Measurements from ENCODE around the gene SAMD14. TPM values are rescaled to one million over a fixed set of nuclear protein-coding genes. Genes with fewer than 3 reads are reported as not detected.

The SAMD14 gene
- total RNA-seq = 1 to 10 TPM; 1.1 to 1.3 TPM

- Mint-ChIP-seq H3K27ac (no peak within 1 kb of the TSS), H3K4me1 (ENCODE audit: low read depth) (peaks cover 24% of the 10 kb centered on the region), H3K4me3 (peak within 1 kb of the TSS; percentile 67), H3K9me3 (no peaks in the 10 kb centered on the region), H3K36me3 (ENCODE audit: low read depth) (peaks cover 9% of the 10 kb centered on the region), H3K27me3 (ENCODE audit: low read depth) (peaks cover 17% of the 10 kb centered on the region)
- intact Hi-C loops (cut with micrococcal nuclease) = loop anchor here (2.0 kb wide), 1 partner anchor 15 kb away; no protein-coding TSS in a partner anchor
- DNase-seq = peak; percentile 58
- CTCF ChIA-PET = interaction anchor here (1.1 to 3.1 kb wide), 7 partner anchors 9 to 36 kb away, joined by 3 to 8 read pairs (median 4); partner anchors contain the start of gene PDK2
These were observed at the start of gene SAMD14 for GRCh38 chr17:50129728-50130558. SAMD14 (minus strand) TSS chr17:50130160; CDS start chr17:50124959, 5,201 bp downstream.

DNA sequence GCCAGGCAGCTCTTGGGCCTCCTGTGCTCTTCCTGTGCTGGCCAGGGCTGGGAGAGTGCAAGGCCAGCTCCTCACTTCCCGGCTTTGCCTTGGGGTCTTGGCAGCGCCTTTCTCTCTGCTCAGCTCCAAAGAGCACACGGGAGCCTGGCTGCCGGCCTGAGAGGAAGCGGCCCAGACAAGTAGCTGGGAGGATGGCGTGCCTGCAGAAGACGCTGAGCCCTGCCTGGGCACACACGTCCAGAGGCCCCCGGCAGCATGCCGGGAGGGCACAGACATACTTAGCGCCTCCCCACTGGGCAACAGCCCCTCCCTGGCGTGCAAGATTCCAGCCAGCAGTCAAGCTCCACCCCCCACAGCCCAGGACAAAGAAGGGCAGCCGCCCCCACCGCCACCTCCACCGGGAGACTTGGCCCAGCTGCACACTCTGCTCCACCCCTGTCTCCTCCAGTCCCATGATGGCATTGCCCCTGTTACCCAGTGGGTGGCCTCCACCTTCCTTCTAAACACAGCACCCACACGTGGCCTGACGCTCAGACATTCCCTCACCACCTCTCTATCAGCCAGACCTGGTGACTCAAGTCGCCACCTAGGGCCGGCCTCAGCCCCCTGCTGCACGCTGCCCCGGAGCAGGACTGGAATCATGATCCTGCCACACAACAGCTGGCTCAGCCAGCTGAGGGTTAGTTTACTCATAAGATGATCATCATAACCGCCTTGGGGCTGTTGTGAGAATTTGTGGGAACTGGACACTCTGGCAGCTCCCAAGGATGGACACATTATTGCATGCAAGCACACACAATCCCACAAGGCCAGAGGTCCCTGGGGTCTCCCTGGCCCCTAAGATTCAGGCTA is 48.2 kb upstream of the SAMD14 start:
- CTCF ChIA-PET = interaction anchor here (0.6 to 3.6 kb wide), 14 partner anchors 8 to 143 kb away, joined by 3 to 25 read pairs (median 5); partner anchors contain the start of gene COL1A1
- Mint-ChIP-seq H3K27me3 (ENCODE audit: low read depth) (no peaks in the 10 kb centered on the region), H3K4me1 (ENCODE audit: low read depth) (peaks cover 15% of the 10 kb centered on the region), H3K9me3 (no peaks in the 10 kb centered on the region), H3K27ac (no peak overlapping the region), H3K4me3 (peak overlapping the region; percentile 22), H3K36me3 (ENCODE audit: low read depth) (no peaks in the 10 kb centered on the region)
- DNase-seq = peak; percentile 73
- intact Hi-C loops (cut with micrococcal nuclease) = loop anchor here (1.0 to 5.0 kb wide), 3 partner anchors 38 to 84 kb away; no protein-coding TSS in a partner anchor

GRCh38 chr17:50177476-50177875 is 47.5 kb upstream of the SAMD14 start:
- Mint-ChIP-seq H3K27me3 (ENCODE audit: low read depth) (no peaks in the 10 kb centered on the region), H3K4me3 (no peak overlapping the region), H3K9me3 (no peaks in the 10 kb centered on the region), H3K4me1 (ENCODE audit: low read depth) (peaks cover 11% of the 10 kb centered on the region), H3K27ac (no peak overlapping the region), H3K36me3 (ENCODE audit: low read depth) (no peaks in the 10 kb centered on the region)
- no peak for DNase-seq
- CTCF ChIA-PET = interaction anchor here (0.7 to 3.6 kb wide), 10 partner anchors 8 to 90 kb away, joined by 3 to 25 read pairs (median 8); partner anchors contain the start of gene COL1A1
- intact Hi-C loops (cut with micrococcal nuclease) = loop anchor here (5.0 kb wide), 1 partner anchor 60 kb away; no protein-coding TSS in a partner anchor

GRCh38 chr17:50176559-50177357 is 46.8 kb upstream of the SAMD14 start:
- Mint-ChIP-seq H3K9me3 (no peaks in the 10 kb centered on the region), H3K4me1 (ENCODE audit: low read depth) (peaks cover 11% of the 10 kb centered on the region), H3K4me3 (no peak overlapping the region), H3K27ac (no peak overlapping the region), H3K36me3 (ENCODE audit: low read depth) (no peaks in the 10 kb centered on the region), H3K27me3 (ENCODE audit: low read depth) (no peaks in the 10 kb centered on the region)
- CTCF ChIA-PET = interaction anchor here (0.6 to 3.6 kb wide), 8 partner anchors 7 to 198 kb away, joined by 3 to 25 read pairs (median 6); no protein-coding TSS in a partner anchor
- intact Hi-C loops (cut with micrococcal nuclease) = loop anchor here (5.0 kb wide), 1 partner anchor 59 kb away; no protein-coding TSS in a partner anchor
- DNase-seq = no peak

DNA sequence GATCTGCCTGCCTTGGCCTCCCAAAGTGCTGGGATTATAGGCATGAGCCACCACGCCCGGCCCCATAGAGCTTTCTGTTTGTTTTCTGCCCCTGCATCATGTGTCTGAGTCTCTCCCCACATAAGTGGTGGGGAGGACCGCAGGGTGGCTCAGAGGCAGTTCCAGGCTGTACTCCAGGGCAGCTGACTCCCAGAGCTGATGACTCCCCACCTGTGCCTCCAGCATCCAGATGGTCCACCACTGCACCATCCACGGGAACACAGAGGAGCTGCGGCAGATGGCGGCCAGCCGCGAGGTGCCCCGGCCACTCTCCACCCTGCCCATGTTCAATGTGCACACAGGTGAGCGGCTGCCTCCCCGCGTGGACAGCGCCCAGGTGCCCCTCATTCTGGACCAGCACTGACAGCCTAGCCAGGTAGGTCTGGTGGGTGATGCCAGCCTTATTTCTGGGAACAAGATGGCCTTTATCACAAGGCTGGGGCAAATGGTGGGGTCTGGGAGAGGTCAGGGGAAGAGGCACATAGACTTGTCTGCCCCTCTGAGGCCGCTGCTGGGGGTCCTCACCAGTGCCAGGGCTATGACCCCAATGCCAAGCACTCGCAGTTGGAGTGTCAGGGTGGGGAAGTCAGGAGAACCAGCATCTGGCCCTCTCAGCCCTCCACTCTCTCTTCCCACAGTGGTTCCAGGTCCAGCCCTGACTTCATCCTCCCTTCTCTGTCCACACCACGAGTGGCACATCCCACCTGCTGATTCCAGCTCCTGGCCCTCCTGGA is 45.3 kb upstream of the SAMD14 start:
- Mint-ChIP-seq H3K27me3 (ENCODE audit: low read depth) (no peaks in the 10 kb centered on the region), H3K9me3 (no peaks in the 10 kb centered on the region), H3K4me3 (no peak overlapping the region), H3K4me1 (ENCODE audit: low read depth) (peaks cover 11% of the 10 kb centered on the region), H3K27ac (no peak overlapping the region), H3K36me3 (ENCODE audit: low read depth) (no peaks in the 10 kb centered on the region)
- DNase-seq = no peak
- CTCF ChIA-PET = interaction anchor here (0.8 to 1.8 kb wide), 3 partner anchors 38 to 97 kb away, joined by 3 to 7 read pairs (median 5); no protein-coding TSS in a partner anchor
- intact Hi-C loops (cut with micrococcal nuclease) = loop anchor here (5.0 kb wide), 1 partner anchor 58 kb away; no protein-coding TSS in a partner anchor

GRCh38 chr17:50174444-50174843 is 44.5 kb upstream of the SAMD14 start:
- H3K4me1 Mint-ChIP-seq (ENCODE audit: low read depth) = peaks cover 12% of the 10 kb centered on the region
- H3K27me3 Mint-ChIP-seq (ENCODE audit: low read depth) = no peaks in the 10 kb centered on the region

DNA sequence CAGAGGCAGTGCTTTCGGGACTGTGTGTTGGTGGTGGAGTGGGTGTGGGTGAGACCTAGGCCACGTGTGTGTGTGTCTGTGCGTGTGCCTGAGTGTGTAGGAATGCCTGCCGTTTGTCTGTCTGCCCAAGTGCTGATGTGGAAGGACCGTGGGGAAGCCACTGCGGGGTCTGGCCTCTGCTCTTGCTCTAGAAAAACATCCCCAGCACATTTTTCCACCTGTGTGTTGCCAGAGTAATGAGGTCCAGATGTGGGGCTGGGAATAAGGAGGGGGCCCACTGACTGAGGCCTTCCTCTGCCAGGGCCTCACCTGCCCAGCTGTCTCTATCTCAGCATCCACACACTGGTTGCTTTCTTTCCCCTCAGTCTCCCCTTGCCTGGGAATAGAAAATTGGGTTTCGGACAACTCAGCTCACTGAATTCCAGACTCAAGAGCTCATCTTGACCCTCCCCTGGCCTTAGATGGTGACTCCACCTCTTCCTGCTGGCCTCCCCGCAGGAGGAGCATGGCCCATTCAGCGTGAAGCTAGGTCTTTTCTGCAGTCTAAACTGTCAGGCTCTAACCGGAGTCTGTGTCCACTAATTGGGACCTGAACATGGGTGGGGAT is 43.5 kb upstream of the SAMD14 start:
- CTCF ChIA-PET = interaction anchor here (0.7 to 2.6 kb wide), 7 partner anchors 8 to 125 kb away, joined by 3 to 7 read pairs (median 5); partner anchors contain the start of genes COL1A1 and SGCA
- Mint-ChIP-seq H3K4me1 (ENCODE audit: low read depth) (peaks cover 17% of the 10 kb centered on the region), H3K36me3 (ENCODE audit: low read depth) (no peaks in the 10 kb centered on the region), H3K27ac (no peak overlapping the region), H3K4me3 (no peak overlapping the region), H3K27me3 (ENCODE audit: low read depth) (no peaks in the 10 kb centered on the region), H3K9me3 (no peaks in the 10 kb centered on the region)
- intact Hi-C loops (cut with micrococcal nuclease) = no loop called here
- no peak for DNase-seq

More at GRCh38 chr17:50174444-50174843, 44.5 kb upstream of the SAMD14 start:
- no peaks in the 10 kb centered on the region for H3K9me3 Mint-ChIP-seq
- no peaks in the 10 kb centered on the region for H3K36me3 Mint-ChIP-seq (ENCODE audit: low read depth)
- no peak overlapping the region for H3K27ac Mint-ChIP-seq
- intact Hi-C loops (cut with micrococcal nuclease) = no loop called here
- CTCF ChIA-PET = interaction anchor here (1.2 to 1.8 kb wide), 3 partner anchors 24 to 59 kb away, joined by 3 to 7 read pairs (median 6); partner anchors contain the start of gene COL1A1
- DNase-seq = no peak
- H3K4me3 Mint-ChIP-seq = no peak overlapping the region

DNA sequence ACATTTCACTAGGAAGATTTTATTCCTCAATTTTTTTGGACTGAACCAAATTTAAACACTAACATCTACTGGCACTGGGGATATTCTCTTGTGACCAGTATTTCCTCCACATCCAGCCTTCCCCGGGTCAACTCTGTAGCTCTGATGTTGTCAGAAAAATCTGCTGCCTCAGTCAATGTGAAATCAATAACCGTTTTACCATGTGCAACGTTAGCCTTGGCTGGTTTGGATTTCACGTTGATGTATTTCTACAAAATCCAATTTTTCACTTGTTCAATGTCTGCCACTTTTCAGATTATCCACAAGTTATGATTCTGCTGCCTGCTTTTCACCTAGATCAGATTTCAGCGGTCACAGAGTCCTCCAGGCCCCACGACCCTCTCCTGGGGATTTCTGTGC is 43.0 kb upstream of the SAMD14 start:
- intact Hi-C loops (cut with micrococcal nuclease) = no loop called here
- H3K4me3 Mint-ChIP-seq = no peak overlapping the region
- H3K36me3 Mint-ChIP-seq (ENCODE audit: low read depth) = no peaks in the 10 kb centered on the region
- H3K27ac Mint-ChIP-seq = no peak overlapping the region
- no peaks in the 10 kb centered on the region for H3K9me3 Mint-ChIP-seq
- H3K4me1 Mint-ChIP-seq (ENCODE audit: low read depth) = peaks cover 12% of the 10 kb centered on the region
- DNase-seq = no peak
- no peaks in the 10 kb centered on the region for H3K27me3 Mint-ChIP-seq (ENCODE audit: low read depth)
- CTCF ChIA-PET = interaction anchor here (0.6 to 2.6 kb wide), 6 partner anchors 8 to 125 kb away, joined by 3 to 7 read pairs (median 4); partner anchors contain the start of genes COL1A1 and SGCA

- no peaks in the 10 kb centered on the region for H3K36me3 Mint-ChIP-seq (ENCODE audit: low read depth)
- CTCF ChIA-PET = interaction anchor here (0.6 to 2.6 kb wide), 4 partner anchors 25 to 126 kb away, joined by 3 to 7 read pairs (median 4); no protein-coding TSS in a partner anchor
- no peak overlapping the region for H3K27ac Mint-ChIP-seq
- H3K4me3 Mint-ChIP-seq = no peak overlapping the region
- intact Hi-C loops (cut with micrococcal nuclease) = no loop called here
- H3K27me3 Mint-ChIP-seq (ENCODE audit: low read depth) = no peaks in the 10 kb centered on the region
- no peaks in the 10 kb centered on the region for H3K9me3 Mint-ChIP-seq
- peaks cover 10% of the 10 kb centered on the region for H3K4me1 Mint-ChIP-seq (ENCODE audit: low read depth)
- no peak for DNase-seq
These were observed 42.2 kb upstream of the SAMD14 start for GRCh38 chr17:50172130-50172529.

- CTCF ChIA-PET = interaction anchor here (0.9 to 4.0 kb wide), 6 partner anchors 10 to 126 kb away, joined by 4 to 49 read pairs (median 8); no protein-coding TSS in a partner anchor
- Mint-ChIP-seq H3K9me3 (no peaks in the 10 kb centered on the region), H3K4me1 (ENCODE audit: low read depth) (peaks cover 10% of the 10 kb centered on the region), H3K27me3 (ENCODE audit: low read depth) (no peaks in the 10 kb centered on the region), H3K4me3 (no peak overlapping the region), H3K27ac (no peak overlapping the region), H3K36me3 (ENCODE audit: low read depth) (no peaks in the 10 kb centered on the region)
- intact Hi-C loops (cut with micrococcal nuclease) = no loop called here
- no peak for DNase-seq
These were observed 41.6 kb upstream of the SAMD14 start for GRCh38 chr17:50171371-50172071.
